IPS-11a (cell line): Measurements from ENCODE around the gene SLC6A18.

Source experiments
- H3K4me3 ChIP-seq: one replicate; pipeline ENCODE4 v1.5.1; 2013; ENCODE audit warnings: low read depth, low read length, control low read depth

The SLC6A18 gene

GRCh38 chr5:1214163-1214935, 10.8 kb upstream of the SLC6A18 start:
- H3K4me3 ChIP-seq = no peak overlapping the region

- H3K4me3 ChIP-seq = no peak overlapping the region
Observed at GRCh38 chr5:1214936-1215220, 10.3 kb upstream of the SLC6A18 start.

- no peak overlapping the region for H3K4me3 ChIP-seq
Observed at GRCh38 chr5:1215320-1216096, 9.7 kb upstream of the SLC6A18 start.

- H3K4me3 ChIP-seq = no peak overlapping the region
Observed at GRCh38 chr5:1216211-1216917, 8.8 kb upstream of the SLC6A18 start.

- no peak overlapping the region for H3K4me3 ChIP-seq
Observed at GRCh38 chr5:1216918-1217295, 8.3 kb upstream of the SLC6A18 start.

- no peak overlapping the region for H3K4me3 ChIP-seq
Observed at GRCh38 chr5:1217596-1218206, 7.5 kb upstream of the SLC6A18 start.

GRCh38 chr5:1218351-1219080, 6.7 kb upstream of the SLC6A18 start:
- no peak overlapping the region for H3K4me3 ChIP-seq

- no peak overlapping the region for H3K4me3 ChIP-seq
Observed at GRCh38 chr5:1219098-1219767, 5.9 kb upstream of the SLC6A18 start.

GRCh38 chr5:1219768-1220100, 5.4 kb upstream of the SLC6A18 start:
- H3K4me3 ChIP-seq = no peak overlapping the region

GRCh38 chr5:1220351-1220750, 4.8 kb upstream of the SLC6A18 start:
- H3K4me3 ChIP-seq = no peak overlapping the region

- no peak overlapping the region for H3K4me3 ChIP-seq
Observed at GRCh38 chr5:1220831-1221230, 4.3 kb upstream of the SLC6A18 start.

GRCh38 chr5:1221721-1222120, 3.5 kb upstream of the SLC6A18 start:
- no peak overlapping the region for H3K4me3 ChIP-seq

GRCh38 chr5:1222147-1222546, 3.0 kb upstream of the SLC6A18 start:
- no peak overlapping the region for H3K4me3 ChIP-seq

GRCh38 chr5:1222621-1223277, 2.4 kb upstream of the SLC6A18 start:
- no peak overlapping the region for H3K4me3 ChIP-seq

- H3K4me3 ChIP-seq = no peak overlapping the region
Observed at GRCh38 chr5:1223278-1223670, 1.9 kb upstream of the SLC6A18 start.

- no peak overlapping the region for H3K4me3 ChIP-seq
Observed at GRCh38 chr5:1224631-1225030, 550 bp upstream of the SLC6A18 start.

GRCh38 chr5:1226231-1226630, 1.1 kb downstream of the SLC6A18 start:
- no peak overlapping the region for H3K4me3 ChIP-seq

GRCh38 chr5:1226839-1227581, 1.8 kb downstream of the SLC6A18 start:
- no peak overlapping the region for H3K4me3 ChIP-seq

- no peak overlapping the region for H3K4me3 ChIP-seq
Observed at GRCh38 chr5:1227667-1228066, 2.5 kb downstream of the SLC6A18 start.
